ENCODE measurements around the gene ADORA1.

Gene ADORA1

DNA sequence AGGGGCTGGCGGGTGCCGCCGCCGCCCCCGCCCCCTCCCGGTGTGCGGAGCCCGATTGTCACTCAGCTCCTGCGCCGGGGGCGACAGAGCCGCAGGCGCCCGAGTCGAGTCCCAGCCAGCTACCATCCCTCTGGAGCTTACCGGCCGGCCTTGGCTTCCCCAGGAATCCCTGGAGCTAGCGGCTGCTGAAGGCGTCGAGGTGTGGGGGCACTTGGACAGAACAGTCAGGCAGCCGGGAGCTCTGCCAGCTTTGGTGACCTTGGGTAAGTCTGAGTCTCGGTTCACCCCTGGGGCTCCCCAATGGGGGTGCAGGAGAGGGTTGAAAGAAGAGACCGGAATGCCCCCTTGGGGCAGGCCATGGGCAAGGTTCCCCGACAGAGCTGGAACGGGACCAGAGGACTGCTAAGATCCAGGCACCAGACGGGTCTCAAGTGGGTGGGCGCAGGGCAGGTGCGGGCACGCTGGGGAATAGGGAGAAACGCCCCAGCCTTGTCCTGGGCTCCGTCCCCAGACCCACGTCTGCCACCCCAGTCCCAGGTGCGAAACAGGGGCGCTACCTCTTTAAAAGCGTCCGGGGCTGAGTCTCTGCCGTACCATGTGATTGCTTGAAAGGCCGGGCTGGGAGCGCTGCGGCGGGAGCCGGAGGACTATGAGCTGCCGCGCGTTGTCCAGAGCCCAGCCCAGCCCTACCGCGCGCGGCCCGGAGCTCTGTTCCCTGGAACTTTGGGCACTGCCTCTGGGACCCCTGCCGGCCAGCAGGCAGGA lies at the start of gene ADORA1:
TSS of gene ADORA1 (plus strand) at position 61 of the 765 bp plus-strand sequence. CDS start 1,116 bp downstream, outside the sequence.
- DNase-seq: peak; percentile 64

DNA sequence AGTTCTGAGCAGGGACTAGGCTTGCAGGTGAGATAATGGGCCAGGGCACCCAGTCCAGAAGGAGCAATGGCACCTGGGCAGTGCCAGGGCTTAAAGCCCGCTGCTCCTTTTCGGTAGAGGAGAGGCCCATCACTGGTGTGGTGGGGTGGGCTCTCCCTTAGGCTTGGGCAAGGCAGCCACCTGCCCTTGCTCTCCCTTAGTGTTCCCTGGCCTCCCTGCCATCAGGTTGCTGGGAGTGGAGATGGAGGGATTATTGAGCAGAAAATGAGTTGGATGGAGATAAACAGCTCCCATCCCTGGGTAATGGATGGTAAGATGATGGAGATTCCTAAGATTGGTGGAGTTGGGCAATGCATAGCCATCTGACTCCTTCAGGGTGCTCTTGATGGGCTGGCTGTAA lies 49.6 kb upstream of the ADORA1 start:
- no peak for DNase-seq

DNA sequence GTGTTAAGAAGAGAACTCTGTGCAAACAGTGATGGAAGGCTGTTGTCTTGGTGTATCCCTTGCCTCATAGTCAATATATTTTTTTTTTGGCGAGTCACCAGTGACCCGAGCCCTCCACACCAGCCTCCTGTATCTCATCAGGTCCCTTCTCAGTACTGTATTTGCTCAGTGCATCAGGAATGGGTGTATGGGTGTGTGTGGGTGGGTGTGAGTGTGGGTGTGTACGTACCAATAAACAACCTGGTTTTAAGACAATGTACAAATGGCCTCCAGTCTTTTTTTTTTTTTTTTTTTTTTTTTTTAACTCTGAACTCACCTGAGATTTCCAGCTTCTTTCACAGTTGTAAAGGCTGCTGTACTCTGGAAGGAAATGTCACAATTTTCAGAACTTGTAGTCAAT lies 49.0 kb upstream of the ADORA1 start:
- DNase-seq: no peak

DNA sequence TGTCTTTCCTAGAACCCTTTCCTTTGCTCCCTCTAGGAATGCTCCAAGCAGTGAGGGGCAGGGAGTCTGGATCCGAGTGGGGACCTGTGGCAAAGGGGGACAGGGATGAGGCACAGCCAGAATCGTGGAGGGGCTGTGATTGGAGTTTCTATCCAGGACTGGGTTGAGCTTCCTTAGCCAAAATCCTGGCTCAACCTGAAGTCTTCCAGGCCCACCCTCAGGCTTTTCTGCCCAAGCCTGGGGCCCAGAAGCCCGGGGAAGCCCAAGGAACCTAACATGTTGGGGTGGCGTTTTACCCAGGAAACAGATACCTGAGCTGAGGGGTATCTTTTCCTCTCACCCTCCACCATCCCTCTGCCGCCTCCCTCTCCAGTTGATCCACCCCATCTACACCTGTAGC lies 47.1 kb upstream of the ADORA1 start:
- no peak for DNase-seq

DNA sequence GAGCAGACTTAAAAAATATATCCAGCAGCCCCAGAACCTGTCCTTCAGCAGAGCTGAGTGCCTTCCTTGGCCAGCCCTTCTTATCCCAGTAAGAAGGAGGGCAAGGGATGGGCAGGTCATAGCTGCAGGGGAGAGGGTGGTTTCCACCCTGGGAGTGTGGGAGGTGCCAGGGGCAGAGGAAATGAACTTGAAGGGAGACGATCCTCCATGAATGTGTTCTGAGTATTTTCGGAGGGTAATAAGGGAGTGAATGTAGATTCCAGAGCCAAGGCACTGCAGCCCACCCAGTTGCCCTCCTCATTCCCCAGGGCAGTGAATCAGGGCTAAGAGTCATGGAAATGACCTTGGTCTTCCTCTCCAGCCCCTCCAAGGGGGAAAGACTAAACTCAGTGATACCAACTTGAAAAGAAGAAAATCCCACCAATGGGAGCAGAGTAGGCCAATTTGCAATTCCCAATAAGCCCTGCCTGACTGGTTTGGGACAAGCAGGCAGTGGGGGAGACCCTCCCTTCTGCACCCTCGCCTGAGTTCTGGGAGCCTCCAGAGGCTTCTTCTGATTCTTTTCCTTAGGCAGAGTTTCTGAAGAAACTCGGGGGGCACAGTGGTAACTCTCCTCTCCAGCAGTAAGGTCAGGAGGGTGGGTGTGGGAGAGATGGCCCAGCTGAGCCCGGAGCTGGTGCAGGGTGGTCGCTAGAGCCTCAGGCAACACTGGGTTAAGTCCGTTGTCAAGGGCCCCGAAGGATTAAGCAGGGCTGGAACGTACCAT lies 45.9 kb upstream of the ADORA1 start:
- DNase-seq: no peak

DNA sequence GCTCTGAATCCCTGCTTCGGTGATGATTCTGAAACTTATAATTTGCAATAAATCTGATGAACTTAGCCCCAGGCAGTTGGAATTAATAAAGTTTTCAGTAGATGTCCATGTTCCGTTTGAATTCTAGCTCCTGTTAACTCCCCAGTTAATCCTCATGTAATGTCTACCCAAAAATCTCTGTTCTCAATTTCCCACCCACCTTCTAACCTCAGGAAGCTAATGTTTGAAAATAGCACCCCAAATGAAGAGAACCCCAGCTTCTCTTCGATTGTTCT lies 45.4 kb upstream of the ADORA1 start:
- no peak for DNase-seq

DNA sequence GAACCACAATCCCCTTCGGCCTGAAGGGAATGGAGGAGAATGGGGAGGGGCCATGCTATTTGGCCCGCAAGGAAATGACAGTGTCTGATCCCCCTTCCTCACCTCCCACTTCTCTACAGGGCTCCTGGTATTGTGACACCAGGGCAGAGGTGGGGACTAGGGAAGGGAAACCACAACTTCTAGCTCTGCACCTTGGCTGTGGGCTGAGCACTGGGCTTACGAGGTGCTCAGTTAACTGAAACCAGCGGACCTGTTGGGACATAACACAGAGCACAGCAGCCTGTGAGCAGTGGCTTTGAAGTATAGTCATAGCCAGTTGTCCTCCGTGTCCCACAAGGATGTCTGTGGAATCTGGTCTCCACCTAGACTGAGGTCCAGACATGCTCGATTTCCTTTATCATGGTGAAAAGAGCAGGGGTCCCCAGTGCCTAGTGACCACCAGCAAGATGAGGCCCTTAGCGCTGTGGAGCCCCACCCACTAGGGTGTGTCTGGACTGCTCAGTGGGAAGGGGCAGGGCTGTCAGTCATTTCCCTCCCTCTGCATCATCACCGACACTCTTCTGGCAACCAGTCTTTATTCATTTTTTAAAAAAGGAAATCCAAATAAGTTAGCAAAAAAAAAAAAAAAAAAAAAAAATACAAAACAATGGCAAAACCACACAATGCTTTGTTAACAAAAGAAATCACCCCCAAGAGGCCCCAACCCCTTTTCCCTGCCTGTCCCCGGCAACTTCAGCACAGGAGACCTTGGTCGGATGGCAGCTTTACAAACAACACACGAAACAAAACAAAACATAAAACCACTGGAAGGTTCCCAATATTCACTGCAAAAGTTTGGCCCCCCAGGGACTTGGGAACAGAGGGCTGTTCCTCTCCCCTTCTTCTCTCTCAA lies 44.7 kb upstream of the ADORA1 start:
- no peak for DNase-seq

DNA sequence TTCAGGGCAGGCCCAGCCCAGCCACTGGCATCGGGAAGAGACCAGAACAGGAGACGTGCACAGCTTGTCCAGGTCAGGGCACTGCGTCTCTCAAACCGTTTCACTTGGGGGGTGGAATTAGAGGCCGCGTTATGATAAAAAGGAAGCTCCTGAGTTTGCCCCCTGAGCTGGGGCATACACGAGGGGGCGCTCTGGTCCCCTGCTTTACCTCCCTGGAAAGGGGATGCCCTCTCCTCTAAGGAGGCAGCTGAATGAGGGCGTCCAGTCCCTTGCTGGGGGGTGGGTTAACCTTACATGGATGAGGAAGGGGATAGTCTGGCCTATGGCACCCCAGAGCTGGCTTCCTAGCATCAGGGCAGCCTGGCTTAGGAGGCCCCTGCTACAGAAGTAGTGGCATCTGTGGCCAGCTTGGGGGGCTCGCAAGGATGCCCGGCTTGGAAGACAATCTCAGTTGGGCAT lies 44.0 kb upstream of the ADORA1 start:
- no peak for DNase-seq

DNA sequence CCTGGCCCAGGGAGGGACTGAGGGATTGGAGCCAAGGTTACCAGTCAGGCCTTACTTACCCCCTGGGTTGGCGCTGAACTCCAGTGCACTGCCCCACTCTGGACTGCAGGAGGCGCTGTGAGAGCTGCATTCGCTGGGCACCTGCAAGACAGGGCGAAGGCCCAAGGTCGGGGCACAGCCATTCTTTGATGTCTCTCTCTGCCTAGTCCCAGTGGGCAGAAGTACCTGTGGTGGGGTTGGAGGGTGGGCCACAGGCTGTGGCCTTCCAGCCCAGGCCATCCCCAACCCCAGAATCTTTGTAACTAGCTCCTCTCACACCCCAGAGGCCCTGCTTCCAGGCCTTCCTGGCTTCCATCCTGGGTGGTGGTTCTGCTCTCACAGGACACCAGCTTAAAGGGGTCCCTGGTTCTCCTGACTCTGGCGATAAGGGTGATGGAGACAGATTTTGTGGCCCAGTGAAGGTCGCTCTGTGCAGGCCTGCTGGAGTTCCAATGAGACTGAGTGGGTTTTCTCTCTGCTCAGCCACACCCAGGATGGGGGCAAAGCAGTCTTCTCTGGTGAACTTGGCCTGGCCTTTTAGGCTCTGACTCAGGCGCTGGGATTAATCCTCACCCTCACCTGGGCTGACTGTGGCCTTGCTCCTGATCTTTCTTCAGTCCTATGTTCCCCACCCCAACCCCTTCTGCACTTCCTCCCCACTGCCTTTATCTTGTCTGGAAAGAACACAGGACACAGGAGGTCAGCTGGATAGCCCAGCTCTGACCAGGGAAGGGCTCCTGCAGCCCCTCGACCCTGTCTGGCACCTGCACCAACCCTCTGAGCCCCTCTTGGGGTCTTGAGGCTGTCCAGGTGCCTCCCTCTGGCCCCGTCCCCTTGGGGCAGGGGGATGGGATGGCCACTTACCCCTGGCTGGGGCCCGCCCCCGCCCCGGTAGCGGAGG lies 42.7 kb upstream of the ADORA1 start:
- DNase-seq: no peak

DNA sequence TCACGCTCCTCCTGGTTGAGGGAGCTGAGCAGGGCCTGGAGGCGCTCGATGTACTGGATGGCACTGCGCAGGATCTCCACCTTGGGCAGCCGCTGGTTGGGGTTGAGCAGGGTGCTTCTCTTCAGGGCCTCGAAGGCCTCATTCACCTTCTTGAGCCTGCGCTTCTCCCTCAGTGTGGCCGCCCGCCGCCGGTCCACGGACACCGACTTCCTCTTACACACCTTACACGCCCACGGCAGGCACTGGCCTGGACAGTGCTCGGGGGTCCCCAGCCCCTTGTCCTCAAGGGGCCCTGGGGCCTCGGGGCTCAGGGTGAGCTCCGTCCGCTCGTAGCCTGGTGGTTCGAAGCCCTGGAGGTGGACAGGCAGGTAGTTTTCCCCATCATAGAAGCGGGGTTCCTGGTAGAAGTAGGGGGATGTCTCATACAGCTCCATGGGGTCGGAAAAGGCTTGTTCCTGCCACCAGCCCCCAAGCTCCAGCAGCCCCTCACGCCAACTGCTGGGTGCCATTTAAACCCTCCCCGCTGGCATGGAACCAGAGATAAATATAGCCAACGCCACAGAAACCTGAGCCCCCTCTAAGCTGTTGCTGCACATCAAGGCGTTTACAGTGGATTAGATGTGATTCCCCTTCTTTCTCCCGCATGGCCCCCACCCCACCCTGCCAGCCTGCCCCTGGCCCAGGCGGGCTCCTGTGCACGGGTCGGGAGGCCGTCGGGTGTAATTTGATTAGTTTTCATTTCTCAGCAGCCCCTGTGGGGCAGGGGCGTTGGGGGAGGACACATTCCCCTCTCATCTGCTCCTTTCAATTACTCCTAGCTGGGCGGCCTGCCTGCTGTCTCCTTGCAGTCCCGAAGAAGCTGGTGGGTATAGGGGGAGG lies 41.8 kb upstream of the ADORA1 start, which contains the start of gene MYOG:
TSS of gene MYOG (minus strand) at position 485 of the 879 bp plus-strand sequence. CDS start at position 434, 51 bp downstream.
- peak; percentile 94 for DNase-seq

DNA sequence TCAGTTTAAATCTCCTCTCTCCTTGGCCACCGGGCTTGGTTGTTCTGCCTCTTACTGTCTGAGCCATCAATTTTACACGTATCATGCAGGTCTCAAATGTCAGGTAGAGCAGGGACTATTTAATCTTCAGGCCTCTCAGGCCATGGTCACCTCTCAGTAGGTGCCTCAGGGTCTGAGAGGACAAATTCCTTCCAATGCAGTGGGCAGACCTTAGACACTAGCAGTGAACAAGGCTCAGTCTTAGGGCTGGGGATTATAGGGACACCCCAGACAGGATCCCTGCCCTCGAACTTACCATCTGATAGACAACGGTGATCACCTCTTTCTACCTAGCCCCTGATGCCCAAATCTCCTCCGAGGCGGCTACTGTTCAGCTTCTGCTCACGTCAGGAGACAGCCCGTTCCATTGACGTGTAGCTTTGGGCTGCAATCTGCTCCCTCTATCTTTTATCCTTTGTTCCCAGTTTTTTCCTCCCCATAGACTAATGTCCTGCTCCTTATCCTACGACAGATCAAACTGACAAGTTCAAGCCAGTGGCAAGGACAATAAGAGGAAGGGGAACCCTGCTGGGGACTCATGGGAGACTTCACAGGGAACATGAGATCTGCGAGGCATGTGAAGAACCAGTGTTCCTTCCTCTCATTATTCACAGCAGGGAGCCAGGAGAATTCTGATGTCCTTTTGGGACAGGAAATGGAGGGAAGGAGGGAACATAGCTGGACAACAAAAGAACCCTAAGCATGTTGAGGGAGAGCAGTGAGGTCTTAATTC lies 40.3 kb upstream of the ADORA1 start:
- no peak for DNase-seq

DNA sequence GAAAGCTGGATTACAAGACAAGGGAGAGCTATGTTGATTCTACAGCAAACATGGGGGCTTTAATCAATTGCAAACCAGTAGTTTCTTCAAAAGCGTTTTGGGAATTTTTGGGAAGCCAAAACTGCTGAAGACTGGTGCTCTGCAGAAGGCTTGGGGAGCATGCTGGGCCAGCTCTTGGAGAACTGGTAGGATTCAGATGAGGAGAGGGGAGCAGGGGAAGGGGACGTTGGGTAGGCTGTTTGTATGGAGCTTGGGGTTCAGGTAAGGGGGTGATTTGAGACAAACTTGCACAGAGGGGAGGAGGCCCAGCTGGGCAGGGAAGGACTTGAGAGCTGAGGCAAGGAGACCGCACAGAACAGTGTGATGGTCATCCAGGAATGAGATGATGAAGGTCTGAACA lies 39.1 kb upstream of the ADORA1 start:
- no peak for DNase-seq

DNA sequence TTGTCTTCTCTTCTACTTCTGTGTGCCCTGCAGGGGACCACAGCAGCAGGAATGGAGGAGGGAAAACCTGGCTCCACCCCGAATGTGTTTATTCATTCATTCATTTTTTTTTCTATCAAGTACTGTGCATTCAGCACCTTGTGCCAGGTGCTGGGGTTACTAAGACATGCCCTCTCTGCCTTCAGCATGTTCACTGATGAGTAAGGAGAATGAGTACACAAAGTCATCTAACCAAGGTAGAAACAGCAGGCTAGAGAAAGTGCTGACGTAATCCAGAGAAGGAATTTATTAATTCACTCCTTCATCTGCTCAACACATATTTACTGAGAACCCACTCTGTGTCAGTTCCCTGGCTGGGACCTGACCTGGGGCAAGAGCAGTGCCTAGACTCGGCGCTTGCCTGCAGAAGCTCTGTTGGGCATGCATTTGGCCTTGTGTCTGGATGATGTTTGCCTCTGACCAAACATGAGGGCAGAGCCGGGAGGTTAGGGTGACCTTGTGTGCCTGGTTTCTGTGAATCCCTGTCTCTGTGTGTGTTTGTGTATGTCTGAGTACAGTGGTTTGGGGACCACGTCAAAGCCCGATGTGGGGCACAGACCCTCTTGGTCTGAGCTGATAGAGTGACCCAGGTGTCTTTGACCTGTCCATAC lies 38.4 kb upstream of the ADORA1 start:
- DNase-seq: no peak

DNA sequence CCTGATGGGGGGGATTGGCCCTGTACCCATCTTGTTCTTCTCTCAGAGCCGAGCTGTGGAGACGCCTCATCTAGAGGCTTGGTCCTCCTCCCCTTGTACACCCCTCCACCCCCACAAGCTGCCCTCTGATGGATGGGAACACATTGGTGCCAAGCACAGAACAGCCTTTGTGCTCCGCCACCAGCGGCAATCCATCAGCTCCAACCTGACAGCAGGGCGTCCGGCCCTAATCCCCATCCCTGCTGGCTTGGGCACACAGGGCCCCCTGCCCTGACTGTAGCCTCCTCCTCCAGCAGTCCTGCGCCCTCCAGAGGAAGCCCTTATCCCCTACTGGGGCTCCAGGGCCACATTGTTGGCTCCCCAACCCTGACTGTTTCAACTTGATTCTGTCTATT lies 37.9 kb upstream of the ADORA1 start:
- no peak for DNase-seq

DNA sequence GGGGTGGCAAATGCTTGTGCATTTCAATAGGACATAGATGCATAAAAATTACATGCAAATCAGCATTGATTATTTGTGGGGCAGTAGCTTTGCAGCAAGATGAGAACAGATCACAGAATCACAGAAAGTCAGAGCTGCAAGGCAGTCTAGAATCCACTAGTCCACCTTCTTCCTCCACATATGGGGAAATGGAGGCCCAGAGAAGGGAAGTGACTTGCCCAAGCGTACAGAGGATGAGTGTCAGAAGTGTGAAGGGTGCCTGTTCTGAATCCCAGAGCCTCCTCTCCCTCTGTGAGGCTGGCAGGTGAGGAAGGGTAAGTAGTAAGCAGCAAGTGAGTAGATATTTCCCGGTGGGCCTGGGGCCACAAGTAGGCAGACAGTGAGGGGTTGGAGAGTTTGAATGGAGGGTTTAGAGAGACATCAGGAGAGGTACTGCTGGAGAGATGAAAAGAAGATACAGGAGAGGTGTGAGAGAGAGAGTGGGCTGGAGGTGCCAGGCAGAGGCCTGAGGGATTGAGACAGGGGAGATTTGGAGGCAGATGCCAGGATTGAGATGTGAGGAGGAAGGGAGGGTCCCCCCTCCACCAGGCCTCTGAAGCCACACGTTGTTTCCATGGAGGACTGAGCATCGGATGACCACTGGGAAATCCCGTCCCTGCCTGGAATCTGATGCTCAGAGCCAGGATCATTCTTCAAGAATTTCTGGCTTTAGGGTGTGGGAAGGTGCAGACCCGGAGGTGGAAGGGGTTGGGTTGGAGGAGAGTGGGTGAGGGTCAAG lies 36.9 kb upstream of the ADORA1 start:
- DNase-seq: no peak

DNA sequence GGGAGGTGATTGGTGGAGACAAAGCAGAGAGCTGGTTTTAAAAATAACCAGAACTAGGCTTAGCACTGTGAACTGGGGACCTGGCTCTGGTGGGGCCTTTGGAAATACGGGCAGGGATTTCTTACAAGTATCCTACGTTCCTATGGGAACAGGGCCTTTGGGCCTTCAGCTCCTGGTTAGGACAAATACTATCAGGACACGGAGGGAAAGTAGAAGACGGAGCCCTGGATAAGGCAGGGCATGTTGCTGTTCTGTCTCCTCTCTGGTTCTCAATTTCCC lies 36.4 kb upstream of the ADORA1 start:
- no peak for DNase-seq

DNA sequence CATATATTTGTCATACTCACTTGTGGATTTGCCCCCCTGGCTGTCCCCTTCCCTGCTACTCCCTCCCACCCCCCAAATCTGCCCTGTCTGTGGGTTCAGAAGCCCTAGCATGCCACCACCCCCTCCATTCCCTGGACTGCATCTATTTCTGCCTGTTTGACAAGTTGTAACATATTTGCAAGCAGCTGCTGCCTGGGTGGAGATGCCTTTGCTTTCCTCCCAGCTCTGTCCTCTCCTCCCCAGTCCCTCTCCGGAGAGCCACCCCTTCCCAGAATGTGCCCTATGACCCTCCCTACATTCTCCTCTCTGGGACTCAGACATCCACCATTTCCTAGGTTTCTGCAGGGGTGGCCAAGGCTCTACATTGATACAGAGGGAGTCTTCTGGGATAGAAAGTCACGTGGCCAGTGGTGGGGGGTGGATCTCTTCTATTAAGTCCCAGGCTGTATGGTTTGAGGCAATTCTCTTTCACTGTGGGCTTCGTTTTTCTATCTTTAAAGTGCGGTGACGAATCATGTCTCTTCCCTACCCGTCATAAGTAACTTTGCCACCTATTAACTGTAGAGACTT lies 35.7 kb upstream of the ADORA1 start:
- DNase-seq: no peak

DNA sequence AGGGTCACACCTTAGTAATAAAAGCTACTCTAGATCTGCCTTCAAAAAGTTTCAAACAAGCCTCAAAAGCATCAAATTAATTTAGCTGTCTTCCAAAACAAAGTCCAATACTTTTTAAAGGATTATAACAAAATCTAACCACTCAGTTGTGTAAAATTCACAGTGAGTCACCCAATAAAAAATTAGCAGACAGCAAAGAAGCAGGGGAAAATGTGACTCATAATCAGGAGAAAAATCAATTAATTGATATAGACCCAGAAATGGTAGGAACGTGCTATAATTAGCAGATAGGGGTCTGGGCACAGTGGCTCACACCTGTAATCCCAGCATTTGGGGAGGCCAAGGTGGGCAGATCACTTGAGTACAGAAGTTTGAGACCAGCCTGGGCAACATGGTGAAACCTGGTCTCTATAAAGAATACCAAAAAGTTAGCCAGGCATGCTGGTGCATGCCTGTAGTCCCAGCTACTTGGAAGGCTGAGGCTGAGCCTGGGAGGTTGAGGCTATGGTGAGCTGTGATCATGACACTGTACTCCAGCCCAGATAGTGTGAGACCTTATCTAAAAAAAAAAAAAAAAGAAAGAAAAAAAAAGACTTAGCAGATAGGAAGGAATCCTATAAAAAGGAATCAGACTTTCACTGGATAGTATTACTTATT lies 33.6 kb upstream of the ADORA1 start:
- DNase-seq: no peak

Data from NCI-H2171 treated with DMSO at 0.1 percent for 48 hours (cell line).